Subcutaneous abdominal adipose tissue (tissue), 5 donors: ENCODE measurements around the gene MCC.

Experiments
- H3K27ac ChIP-seq: one replicate; pipeline ENCODE4 v1.7.0; 2013; ENCODE audit warnings: low read depth, mild to moderate bottlenecking, inconsistent platforms, low read length, moderate library complexity
- H3K27me3 ChIP-seq, 5 donors: one replicate each; pipeline ENCODE4 v1.7.0; 2013; ENCODE audit warnings: low read length in 5 of 5, inconsistent platforms in 1 of 5; ENCODE audit not compliant: control insufficient read depth in 5 of 5, insufficient read depth in 4 of 5
- H3K36me3 ChIP-seq, 5 donors: one replicate each; pipeline ENCODE4 v1.7.0; 2013; ENCODE audit warnings: low read length in 5 of 5; ENCODE audit not compliant: control insufficient read depth in 5 of 5, insufficient read depth in 5 of 5
- H3K4me1 ChIP-seq, 5 donors: one replicate each; pipeline ENCODE4 v1.7.0; 2013; ENCODE audit warnings: low read length in 5 of 5, mild to moderate bottlenecking in 3 of 5, moderate library complexity in 1 of 5; ENCODE audit not compliant: control insufficient read depth in 5 of 5, insufficient read depth in 5 of 5
- H3K4me3 ChIP-seq, 5 donors: one replicate each; pipeline ENCODE4 v1.7.0; 2013; ENCODE audit warnings: low read length in 5 of 5, low read depth in 1 of 5
- H3K9ac ChIP-seq, 5 donors: one replicate each; pipeline ENCODE4 v1.7.0; 2013; ENCODE audit warnings: low read length in 5 of 5, mild to moderate bottlenecking in 4 of 5, moderate library complexity in 3 of 5
- H3K9me3 ChIP-seq, 5 donors: one replicate each; pipeline ENCODE4 v1.7.0; 2013; ENCODE audit warnings: low read length in 5 of 5; ENCODE audit not compliant: control insufficient read depth in 5 of 5
- donor health status: healthy.
- donor health status: healthy.
- donor health status: healthy.
- donor health status: healthy.
- donor health status: healthy.

MCC gene

DNA sequence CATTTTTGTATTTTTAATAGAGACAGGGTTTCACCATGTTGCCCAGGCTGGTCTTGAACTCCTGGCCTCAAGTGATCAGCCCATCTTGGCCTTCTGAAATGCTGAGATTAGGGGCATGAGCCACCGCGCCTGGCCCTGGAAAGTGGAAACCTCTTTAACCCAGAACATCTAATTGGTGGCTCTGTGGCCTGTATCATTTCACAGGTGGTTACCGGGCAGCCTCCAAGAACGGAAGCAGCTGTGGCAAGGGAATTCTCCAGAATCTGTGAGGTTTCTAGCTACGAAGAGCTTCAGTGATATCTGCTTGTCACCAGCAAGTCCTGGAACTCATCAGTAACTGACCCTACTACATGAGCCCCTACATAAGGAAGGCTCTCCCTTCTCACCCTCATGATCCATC is 316.7 kb downstream of the MCC start:
- Histone ChIP-seq H3K4me3 (no peak overlapping the region), H3K9ac (no peak overlapping the region), H3K27ac (no peak overlapping the region), H3K36me3 (no peaks in the 10 kb centered on the region), H3K9me3 (no peaks in the 10 kb centered on the region), H3K4me1 (peaks cover 0 to 15% (median 11%) of the 10 kb centered on the region in 5 donors), H3K27me3 (no peaks in the 10 kb centered on the region)

- H3K36me3 ChIP-seq = no peaks in the 10 kb centered on the region
- no peak overlapping the region for H3K4me3 ChIP-seq
- H3K9ac ChIP-seq = no peak overlapping the region
- peaks cover 0 to 10% (median 5%) of the 10 kb centered on the region in 5 donors for H3K4me1 ChIP-seq
- no peaks in the 10 kb centered on the region for H3K27me3 ChIP-seq
- no peak overlapping the region for H3K27ac ChIP-seq
- no peaks in the 10 kb centered on the region for H3K9me3 ChIP-seq
Observed at GRCh38 chr5:113170707-113171106, 317.5 kb downstream of the MCC start.

- Histone ChIP-seq H3K4me3 (no peak overlapping the region), H3K27ac (no peak overlapping the region), H3K9ac (no peak overlapping the region), H3K27me3 (no peaks in the 10 kb centered on the region), H3K4me1 (peaks cover 0 to 10% (median 5%) of the 10 kb centered on the region in 5 donors), H3K9me3 (no peaks in the 10 kb centered on the region), H3K36me3 (no peaks in the 10 kb centered on the region)
Observed at GRCh38 chr5:113169720-113170119, 318.5 kb downstream of the MCC start.

GRCh38 chr5:113167985-113168384 is 320.3 kb downstream of the MCC start:
- peaks cover 0 to 10% (median 5%) of the 10 kb centered on the region in 5 donors for H3K4me1 ChIP-seq
- H3K27ac ChIP-seq = no peak overlapping the region

GRCh38 chr5:113166852-113167366 is 321.3 kb downstream of the MCC start:
- Histone ChIP-seq H3K36me3 (no peaks in the 10 kb centered on the region), H3K27me3 (no peaks in the 10 kb centered on the region), H3K9ac (no peak overlapping the region), H3K4me1 (peaks cover 0 to 16% (median 10%) of the 10 kb centered on the region in 5 donors), H3K9me3 (no peaks in the 10 kb centered on the region), H3K27ac (no peak overlapping the region), H3K4me3 (no peak overlapping the region)

More at GRCh38 chr5:113167985-113168384, 320.3 kb downstream of the MCC start:
- Histone ChIP-seq H3K36me3 (no peaks in the 10 kb centered on the region), H3K4me3 (no peak overlapping the region), H3K9ac (no peak overlapping the region), H3K9me3 (no peaks in the 10 kb centered on the region), H3K27me3 (no peaks in the 10 kb centered on the region)

- Histone ChIP-seq H3K9ac (no peak overlapping the region), H3K9me3 (no peaks in the 10 kb centered on the region), H3K36me3 (no peaks in the 10 kb centered on the region), H3K27me3 (no peaks in the 10 kb centered on the region), H3K4me1 (peaks cover 0 to 16% (median 10%) of the 10 kb centered on the region in 5 donors), H3K27ac (no peak overlapping the region), H3K4me3 (no peak overlapping the region)
Observed at GRCh38 chr5:113166261-113166660, 322.0 kb downstream of the MCC start.

DNA sequence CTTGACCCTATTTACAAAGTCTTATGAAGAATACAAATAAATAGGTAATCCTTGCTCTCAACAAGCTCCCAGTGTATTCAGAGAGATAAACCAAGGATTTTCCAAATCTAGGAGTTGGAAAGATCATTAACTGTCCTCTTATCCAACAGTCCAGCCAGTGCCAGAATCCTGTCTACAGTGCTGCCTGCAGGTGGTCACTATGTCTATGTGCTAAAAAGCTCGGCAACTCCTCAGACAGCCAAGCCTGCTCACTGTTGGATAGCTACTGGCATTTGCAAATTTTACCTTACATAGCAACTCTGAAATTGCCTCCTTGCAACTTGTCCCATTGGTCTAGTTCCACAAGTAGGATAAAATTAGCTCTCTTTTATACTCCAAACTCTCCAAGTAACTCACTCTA is 324.2 kb downstream of the MCC start:
- Histone ChIP-seq H3K4me1 (peaks cover 0 to 6% (median 5%) of the 10 kb centered on the region in 5 donors), H3K4me3 (no peak overlapping the region), H3K27ac (no peak overlapping the region), H3K27me3 (no peaks in the 10 kb centered on the region), H3K9me3 (no peaks in the 10 kb centered on the region), H3K36me3 (no peaks in the 10 kb centered on the region), H3K9ac (no peak overlapping the region)

GRCh38 chr5:113163328-113163727 is 324.9 kb downstream of the MCC start:
- Histone ChIP-seq H3K4me3 (no peak overlapping the region), H3K4me1 (peaks cover 0 to 6% (median 5%) of the 10 kb centered on the region in 5 donors), H3K9me3 (no peaks in the 10 kb centered on the region), H3K27me3 (no peaks in the 10 kb centered on the region), H3K9ac (no peak overlapping the region), H3K36me3 (no peaks in the 10 kb centered on the region), H3K27ac (no peak overlapping the region)

DNA sequence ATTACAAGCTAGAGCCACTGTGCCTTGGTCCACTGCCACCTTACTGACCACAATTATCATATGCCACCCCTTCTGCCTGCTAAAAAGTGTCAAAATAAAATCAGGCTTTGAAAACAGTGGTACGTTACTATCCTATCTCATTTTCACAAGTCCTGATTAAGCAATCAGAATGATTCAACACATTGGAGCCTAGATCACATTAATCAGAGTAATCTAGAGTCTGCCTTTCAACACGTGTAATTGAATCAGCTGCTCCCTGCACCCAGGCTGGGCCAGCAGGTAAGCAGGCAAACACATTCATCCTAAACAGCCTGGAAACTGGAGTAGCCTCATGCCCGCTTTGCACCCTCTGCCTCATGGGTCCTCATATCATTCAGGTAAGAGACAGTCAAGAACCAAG is 325.5 kb downstream of the MCC start:
- Histone ChIP-seq H3K9ac (no peak overlapping the region), H3K27ac (no peak overlapping the region), H3K9me3 (no peaks in the 10 kb centered on the region), H3K27me3 (no peaks in the 10 kb centered on the region), H3K4me3 (no peak overlapping the region), H3K36me3 (no peaks in the 10 kb centered on the region), H3K4me1 (peaks cover 0 to 6% (median 5%) of the 10 kb centered on the region in 5 donors)

DNA sequence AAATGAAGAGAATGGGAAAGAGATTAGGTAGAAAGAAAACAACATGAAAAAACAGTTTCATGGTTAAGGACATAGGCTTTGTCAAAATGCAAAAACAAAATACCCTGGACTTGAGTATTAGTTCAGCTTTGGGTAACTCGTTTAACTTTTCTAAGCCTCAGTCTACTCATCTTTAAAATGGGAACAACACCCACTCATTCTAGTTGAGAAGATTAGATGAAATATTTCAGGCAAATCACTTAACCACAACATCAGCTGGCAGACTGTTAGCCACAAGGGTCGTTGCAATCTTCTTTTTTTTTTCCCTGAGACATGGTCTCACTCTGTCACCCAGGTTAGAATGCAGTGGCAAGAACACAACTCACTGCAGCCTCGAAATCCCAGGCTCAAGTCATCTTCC is 326.0 kb downstream of the MCC start:
- H3K27ac ChIP-seq = no peak overlapping the region

More for the DNA sequence above, 326.0 kb downstream of the MCC start:
- Histone ChIP-seq H3K4me1 (peaks cover 0 to 6% (median 5%) of the 10 kb centered on the region in 5 donors), H3K36me3 (no peaks in the 10 kb centered on the region), H3K9me3 (no peaks in the 10 kb centered on the region), H3K4me3 (no peak overlapping the region), H3K9ac (no peak overlapping the region), H3K27me3 (no peaks in the 10 kb centered on the region)
